Keratinocyte (primary cell): ENCODE results near the gene PRKX.

Experiments used
- EZH2 ChIP-seq: IDR thresholded peaks from one replicate; pipeline ENCODE4 v1.6.1; 2012; ENCODE audit warnings: inconsistent platforms, mild to moderate bottlenecking, low read length, moderate library complexity
- TF ChIP-seq, protein P1 (sequence below), 3 experiments: IDR thresholded peaks in 1 of 3; conservative IDR thresholded peaks in 1 of 3; optimal IDR thresholded peaks in 1 of 3; 2 replicates in 2 of 3; 3 replicates in 1 of 3; pipeline versions ENCODE3 to v1.5.1; 2011; ENCODE audit warnings: low read length in 3 of 3, mild to moderate bottlenecking in 3 of 3, moderate library complexity in 2 of 3, control low read depth in 1 of 3, inconsistent platforms in 1 of 3; ENCODE audit not compliant: insufficient read depth in 2 of 3; ENCODE audit errors: extremely low read depth in 1 of 3

GRCh38 chrX:3589474-3589873, 124.0 kb downstream of the PRKX start:
- TF ChIP-seq, protein P1, sequence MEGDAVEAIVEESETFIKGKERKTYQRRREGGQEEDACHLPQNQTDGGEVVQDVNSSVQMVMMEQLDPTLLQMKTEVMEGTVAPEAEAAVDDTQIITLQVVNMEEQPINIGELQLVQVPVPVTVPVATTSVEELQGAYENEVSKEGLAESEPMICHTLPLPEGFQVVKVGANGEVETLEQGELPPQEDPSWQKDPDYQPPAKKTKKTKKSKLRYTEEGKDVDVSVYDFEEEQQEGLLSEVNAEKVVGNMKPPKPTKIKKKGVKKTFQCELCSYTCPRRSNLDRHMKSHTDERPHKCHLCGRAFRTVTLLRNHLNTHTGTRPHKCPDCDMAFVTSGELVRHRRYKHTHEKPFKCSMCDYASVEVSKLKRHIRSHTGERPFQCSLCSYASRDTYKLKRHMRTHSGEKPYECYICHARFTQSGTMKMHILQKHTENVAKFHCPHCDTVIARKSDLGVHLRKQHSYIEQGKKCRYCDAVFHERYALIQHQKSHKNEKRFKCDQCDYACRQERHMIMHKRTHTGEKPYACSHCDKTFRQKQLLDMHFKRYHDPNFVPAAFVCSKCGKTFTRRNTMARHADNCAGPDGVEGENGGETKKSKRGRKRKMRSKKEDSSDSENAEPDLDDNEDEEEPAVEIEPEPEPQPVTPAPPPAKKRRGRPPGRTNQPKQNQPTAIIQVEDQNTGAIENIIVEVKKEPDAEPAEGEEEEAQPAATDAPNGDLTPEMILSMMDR (optimal IDR thresholded peaks at IDR 0.05 in 1 of 3, IDR thresholded peaks at IDR 0.05 in 1 of 3, conservative IDR thresholded peaks at IDR 0.05 in 1 of 3; ENCODE audit: extremely low read depth in 1 of 3, insufficient read depth in 2 of 3, low read length in 3 of 3) = no peak
- TF ChIP-seq EZH2 = no peak
